Small intestine (tissue), 7 donors: ENCODE data around the gene FBXO41. TPM values are rescaled to one million over a fixed set of nuclear protein-coding genes. Genes with fewer than 3 reads are reported as not detected.

Experiments used
- DNase-seq, 2 donors: peaks; one replicate each; pipeline versions ENCODE4 v3.0.0 to v3.0.0-alpha.2; 2013
- FAIRE-seq: peaks from 2 replicates; lab custom pipeline; 2012; peaks lifted over from hg19 to GRCh38; lab: Jason Lieb, UNC
- H3K27ac ChIP-seq, 3 donors: one replicate each; pipeline ENCODE4 v1.5.1; 2013; ENCODE audit warnings: low read length in 2 of 3, mild to moderate bottlenecking in 2 of 3, control low read depth in 1 of 3, inconsistent platforms in 1 of 3, low read depth in 1 of 3, moderate library complexity in 1 of 3
- H3K27me3 ChIP-seq, 3 donors: one replicate each; pipeline ENCODE4 v1.6.1; 2013; ENCODE audit warnings: low read length in 3 of 3, inconsistent platforms in 1 of 3; ENCODE audit not compliant: control insufficient read depth in 3 of 3, insufficient read depth in 3 of 3
- H3K36me3 ChIP-seq, 3 donors: one replicate each; pipeline ENCODE4 v1.6.1; 2013; ENCODE audit warnings: low read length in 3 of 3, inconsistent platforms in 1 of 3, low read depth in 1 of 3, mild to moderate bottlenecking in 1 of 3, moderate library complexity in 1 of 3; ENCODE audit not compliant: control insufficient read depth in 3 of 3, insufficient read depth in 2 of 3
- H3K4me1 ChIP-seq, 3 donors: one replicate each; pipeline ENCODE4 v1.6.1; 2013; ENCODE audit warnings: low read length in 2 of 3, inconsistent platforms in 1 of 3, low read depth in 1 of 3, mild to moderate bottlenecking in 1 of 3, moderate library complexity in 1 of 3; ENCODE audit not compliant: control insufficient read depth in 3 of 3, insufficient read depth in 2 of 3
- H3K4me3 ChIP-seq, 3 donors: one replicate each; pipeline ENCODE4 v1.5.1; 2013; ENCODE audit warnings: low read length in 3 of 3, control low read depth in 1 of 3, inconsistent platforms in 1 of 3, low read depth in 1 of 3, mild to moderate bottlenecking in 1 of 3, moderate library complexity in 1 of 3
- H3K9me3 ChIP-seq, 2 donors: one replicate each; pipeline ENCODE4 v1.6.1; 2013; ENCODE audit warnings: low read depth in 1 of 2, low read length in 1 of 2; ENCODE audit not compliant: control insufficient read depth in 2 of 2, insufficient read depth in 1 of 2
- WGBS, 3 donors: extraction: QIAGEN DNeasy Blood & Tissue Kit; methylation state at CpG; one replicate each; pipeline ENCODE4 v1.1.7; 2013; 5-methylcytosine and 5-hydroxymethylcytosine counted together
- polyA plus RNA-seq, 4 donors: library from polyadenylated mRNA; stranded (reverse) in 3 of 4; unstranded in 1 of 4; fragments of 200-250 nt in 3 of 4; fragments of 120-200 nt in 1 of 4; gene quantifications; one replicate each; pipeline versions ENCODE4 v1.2.1 to v1.2.3, GENCODE V29; 2013
- donor health status: healthy with polysubstance abuse.
- donor health status: control.
- donor health status: control.
- donor health status: Bipolar disorder and iron deficiency.
- donor health status: healthy.

Gene FBXO41
- polyA plus RNA-seq, 4 donors: 0.54 to 2.1 (median 1.0) TPM

GRCh38 chr2:73223821-73224220, 60.5 kb downstream of the FBXO41 start:
- no peak for DNase-seq
- FAIRE-seq: no peak
- no peak overlapping the region for H3K4me3 ChIP-seq
- no peaks in the 10 kb centered on the region for H3K9me3 ChIP-seq
- no peak overlapping the region for H3K27ac ChIP-seq
- no peaks in the 10 kb centered on the region for H3K4me1 ChIP-seq
- 88 to 94% (median 94%) methylated on average over 4 of the region's 4 CpGs for WGBS, 3 donors
- no peaks in the 10 kb centered on the region for H3K27me3 ChIP-seq
- H3K36me3 ChIP-seq: peaks cover 4 to 97% (median 9%) of the 10 kb centered on the region in 3 donors

DNA sequence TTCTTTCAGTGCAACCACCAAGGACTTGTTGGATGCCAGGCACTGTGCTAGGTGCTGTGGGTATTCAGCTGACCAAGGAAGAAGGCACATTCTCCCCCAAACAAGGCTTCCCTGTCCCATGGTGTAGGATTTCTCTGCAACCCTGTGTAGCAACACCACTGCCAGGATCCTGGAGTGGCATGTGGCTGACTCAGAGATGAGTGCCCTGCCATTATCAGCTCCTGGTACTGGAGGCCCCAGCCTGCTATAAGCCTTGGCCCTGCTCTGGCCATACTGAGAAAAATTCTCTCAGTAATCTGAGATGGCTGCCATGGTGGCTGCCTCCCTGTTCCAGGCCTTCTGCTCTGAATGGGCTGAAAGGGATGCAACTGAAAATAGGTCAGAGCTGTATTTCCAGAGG, 66.0 kb downstream of the FBXO41 start:
- Histone ChIP-seq H3K36me3 (peaks cover 0 to 49% (median 4%) of the 10 kb centered on the region in 3 donors), H3K4me1 (peaks cover 0 to 5% (median 3%) of the 10 kb centered on the region in 3 donors), H3K27me3 (no peaks in the 10 kb centered on the region), H3K9me3 (no peaks in the 10 kb centered on the region), H3K27ac (no peak overlapping the region), H3K4me3 (no peak overlapping the region)
- FAIRE-seq (no peak), DNase-seq (no peak)

DNA sequence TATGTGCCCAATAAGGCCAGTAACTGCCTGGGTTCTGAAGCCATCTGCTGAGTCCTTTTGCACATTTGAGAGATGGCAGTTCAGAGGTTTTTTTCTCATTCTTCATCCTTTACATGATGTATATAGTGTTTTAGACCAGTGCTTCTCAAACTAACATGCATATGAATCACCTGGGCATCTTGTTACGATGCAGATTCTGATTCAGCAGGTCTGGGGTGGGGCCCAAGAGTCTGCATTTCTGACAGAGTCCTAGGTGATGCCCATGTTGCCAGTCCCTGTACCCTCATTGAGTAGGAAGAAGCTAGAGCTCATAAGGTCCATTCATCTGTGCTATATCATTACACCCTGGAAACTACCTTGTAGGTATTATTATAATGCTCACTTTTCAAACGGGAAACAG, 66.5 kb downstream of the FBXO41 start:
- WGBS, 3 donors: 70 to 86% (median 77%) methylated on average over 2 of the region's 2 CpGs
- no peak for FAIRE-seq

GRCh38 chr2:73217160-73217559, 67.1 kb downstream of the FBXO41 start:
- Histone ChIP-seq H3K4me3 (no peak overlapping the region), H3K27me3 (no peaks in the 10 kb centered on the region), H3K4me1 (peaks cover 0 to 9% (median 3%) of the 10 kb centered on the region in 3 donors), H3K36me3 (peaks cover 0 to 37% (median 4%) of the 10 kb centered on the region in 3 donors), H3K9me3 (no peaks in the 10 kb centered on the region), H3K27ac (no peak overlapping the region)
- DNase-seq: no peak
- WGBS, 3 donors: 93 to 96% (median 95%) methylated on average over 5 of the region's 5 CpGs
- no peak for FAIRE-seq

More for the DNA sequence above, 66.5 kb downstream of the FBXO41 start:
- no peaks in the 10 kb centered on the region for H3K9me3 ChIP-seq
- DNase-seq: no peak
- no peak overlapping the region for H3K4me3 ChIP-seq
- H3K27me3 ChIP-seq: no peaks in the 10 kb centered on the region
- H3K4me1 ChIP-seq: peaks cover 0 to 5% (median 3%) of the 10 kb centered on the region in 3 donors
- H3K36me3 ChIP-seq: peaks cover 0 to 44% (median 4%) of the 10 kb centered on the region in 3 donors
- H3K27ac ChIP-seq: no peak overlapping the region

- H3K9me3 ChIP-seq: no peaks in the 10 kb centered on the region
- 70 to 74% (median 73%) methylated on average over 4 of the region's 4 CpGs for WGBS, 3 donors
- H3K4me1 ChIP-seq: peaks cover 0 to 9% (median 3%) of the 10 kb centered on the region in 3 donors
- no peak overlapping the region for H3K4me3 ChIP-seq
- FAIRE-seq (no peak), DNase-seq (no peak)
- H3K36me3 ChIP-seq: peaks cover 0 to 20% (median 4%) of the 10 kb centered on the region in 3 donors
- H3K27ac ChIP-seq: no peak overlapping the region
- no peaks in the 10 kb centered on the region for H3K27me3 ChIP-seq
Measured at GRCh38 chr2:73215254-73215653, 69.0 kb downstream of the FBXO41 start.

GRCh38 chr2:73214120-73215035, 69.9 kb downstream of the FBXO41 start, which contains the start of gene SMYD5:
Gene SMYD5 (plus strand): TSS chr2:73214245. CDS start chr2:73214267, 22 bp downstream.
- Histone ChIP-seq H3K4me1 (peaks cover 0 to 9% (median 3%) of the 10 kb centered on the region in 3 donors), H3K4me3 (peak within 1 kb of the TSS; percentile 76 to 79 (median 79)), H3K9me3 (no peaks in the 10 kb centered on the region), H3K36me3 (peaks cover 0 to 12% (median 0%) of the 10 kb centered on the region in 3 donors), H3K27ac (peak within 1 kb of the TSS in 2 of 3 donors; percentile 24 to 78), H3K27me3 (no peaks in the 10 kb centered on the region)
- 0 to 1% (median 0%) methylated on average over 47 to 64 of the region's 64 CpGs for WGBS, 3 donors
- FAIRE-seq (no peak), DNase-seq (peak; percentile 77 to 88)

- FAIRE-seq: no peak
- H3K4me3 ChIP-seq: no peak overlapping the region
- no peaks in the 10 kb centered on the region for H3K9me3 ChIP-seq
- H3K27ac ChIP-seq: no peak overlapping the region
- 44 to 52% (median 50%) methylated on average over 20 of the region's 20 CpGs for WGBS, 3 donors
- H3K4me1 ChIP-seq: peaks cover 0 to 9% (median 3%) of the 10 kb centered on the region in 3 donors
- no peaks in the 10 kb centered on the region for H3K27me3 ChIP-seq
- H3K36me3 ChIP-seq: no peaks in the 10 kb centered on the region
- DNase-seq: peak; percentile 65 to 83
Measured at GRCh38 chr2:73212448-73213176, 71.7 kb downstream of the FBXO41 start.

GRCh38 chr2:73212098-73212447, 72.2 kb downstream of the FBXO41 start:
- Histone ChIP-seq H3K4me3 (no peak overlapping the region), H3K9me3 (no peaks in the 10 kb centered on the region), H3K4me1 (peaks cover 0 to 9% (median 3%) of the 10 kb centered on the region in 3 donors), H3K27ac (no peak overlapping the region), H3K36me3 (no peaks in the 10 kb centered on the region), H3K27me3 (peaks cover 0 to 2% (median 0%) of the 10 kb centered on the region in 3 donors)
- FAIRE-seq (no peak), DNase-seq (no peak)
- WGBS, 3 donors: 70 to 75% (median 72%) methylated on average over 7 of the region's 7 CpGs
